HL-60 (cell line): ENCODE data around the gene ABCD1.

Source experiments
- DNase-seq, 2 experiments: peaks; one replicate each; pipeline ENCODE4 v3.0.0-alpha.2; 2010 to 2020; ENCODE audit warnings: low read depth in 1 of 2, low spot score in 1 of 2
- H3K27ac ChIP-seq: fragments of 250-450 bp; sonication (Bioruptor Pico); replicated peaks from 2 replicates; pipeline ENCODE4 v1.5.1; 2020; ENCODE audit warnings: mild to moderate bottlenecking, moderate library complexity
- H3K27me3 ChIP-seq: fragments of 250-450 bp; sonication (Bioruptor Pico); 2 replicates; pipeline ENCODE4 v1.5.1; 2021; ENCODE audit warnings: mild to moderate bottlenecking, moderate library complexity; ENCODE audit not compliant: insufficient read depth, poor library complexity, severe bottlenecking
- H3K4me3 ChIP-seq: replicated peaks from 2 replicates; pipeline ENCODE4 v1.5.1; 2011; ENCODE audit warnings: mild to moderate bottlenecking, control low read depth, low read length; ENCODE audit not compliant: insufficient read depth
- CTCF ChIP-seq: IDR thresholded peaks from one replicate; pipeline ENCODE4 v1.5.1; 2011; ENCODE audit warnings: low read length, control low read depth, inconsistent platforms; ENCODE audit not compliant: insufficient read depth
- GABPA ChIP-seq: IDR thresholded peaks from 2 replicates; pipeline ENCODE4 v1.6.1; 2012; ENCODE audit warnings: low read depth
- POLR2AphosphoS5 ChIP-seq: IDR thresholded peaks from 2 replicates; pipeline ENCODE4 v1.6.1; 2012; ENCODE audit warnings: low read depth
- REST ChIP-seq: IDR thresholded peaks from 2 replicates; pipeline ENCODE4 v1.6.1; 2012; ENCODE audit warnings: low read depth; ENCODE audit not compliant: insufficient replicate concordance
- SPI1 ChIP-seq: IDR thresholded peaks from 2 replicates; pipeline ENCODE4 v1.6.1; 2012; ENCODE audit warnings: low read depth, mild to moderate bottlenecking, borderline replicate concordance

The ABCD1 gene

GRCh38 chrX:153685156-153685536, 39.5 kb upstream of the ABCD1 start:
- no peak for DNase-seq
- TF ChIP-seq REST: no peak

GRCh38 chrX:153685751-153686696, 38.6 kb upstream of the ABCD1 start:
- Histone ChIP-seq H3K4me3 (no peak overlapping the region), H3K27ac (no peak overlapping the region), H3K27me3 (no peaks in the 10 kb centered on the region)
- no peak for TF ChIP-seq POLR2AphosphoS5
- TF ChIP-seq CTCF: no peak
- no peak for TF ChIP-seq SPI1
- no peak for TF ChIP-seq GABPA
- TF ChIP-seq REST: no peak
- DNase-seq: no peak

More at GRCh38 chrX:153685156-153685536, 39.5 kb upstream of the ABCD1 start:
- Histone ChIP-seq H3K27ac (no peak overlapping the region), H3K27me3 (no peaks in the 10 kb centered on the region), H3K4me3 (no peak overlapping the region)

GRCh38 chrX:153686711-153687110, 37.9 kb upstream of the ABCD1 start:
- TF ChIP-seq SPI1: no peak
- TF ChIP-seq GABPA: no peak
- TF ChIP-seq CTCF: no peak
- no peak for TF ChIP-seq POLR2AphosphoS5
- TF ChIP-seq REST: no peak

More at GRCh38 chrX:153686711-153687110, 37.9 kb upstream of the ABCD1 start:
- Histone ChIP-seq H3K4me3 (no peak overlapping the region), H3K27me3 (no peaks in the 10 kb centered on the region), H3K27ac (no peak overlapping the region)
- no peak for DNase-seq
